Measurements from ENCODE around the gene LDB1.

The LDB1 gene

DNA sequence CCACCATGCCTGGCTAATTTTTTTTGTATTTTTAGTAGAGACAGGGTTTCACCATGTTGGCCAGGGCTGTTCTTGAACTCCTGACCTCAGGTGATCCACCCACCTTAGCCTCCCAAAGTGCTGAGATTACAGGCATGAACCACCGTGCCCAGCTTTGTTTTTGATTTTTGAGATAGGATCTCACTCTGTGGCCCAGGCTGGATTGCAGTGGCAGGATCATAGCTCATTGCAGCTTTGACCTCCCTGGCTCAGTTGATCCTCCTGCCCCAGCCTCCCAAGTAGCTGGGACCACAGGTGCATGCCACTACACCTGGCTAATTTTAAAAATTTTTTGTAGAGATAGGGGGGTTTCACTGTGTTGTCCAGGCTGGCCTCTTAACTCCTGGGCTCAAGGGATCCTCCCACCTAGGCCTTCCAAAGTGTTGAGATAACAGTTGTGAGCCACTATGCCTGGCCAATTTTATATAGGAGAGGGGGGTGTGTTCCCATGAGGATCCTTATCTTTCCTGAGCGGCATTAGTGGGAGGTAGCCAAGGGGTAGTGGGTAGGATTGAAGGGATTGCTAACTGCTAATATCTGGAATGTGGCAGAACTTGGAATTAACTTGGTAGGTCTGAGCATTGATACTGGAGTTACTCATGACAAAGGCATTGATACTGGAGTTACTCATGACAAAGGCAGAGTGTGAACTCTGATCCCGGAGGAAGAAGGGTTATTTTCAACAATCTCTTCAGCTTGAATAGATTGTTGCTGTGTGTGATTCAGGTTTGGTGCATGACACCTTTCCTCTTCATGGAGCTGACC, 31.0 kb upstream of the LDB1 start:
- no peak overlapping the region for H2BK120ac ChIP-seq (ENCODE audit: low read depth, low read length)
- peaks cover 37% of the 10 kb centered on the region for H3K79me2 ChIP-seq (ENCODE audit: control insufficient read depth, insufficient read depth, low read length)
- H3K18ac ChIP-seq (ENCODE audit: low read length) = no peak overlapping the region
- no peak overlapping the region for H3K23ac ChIP-seq (ENCODE audit: low read length)
- no peak overlapping the region for H2AK5ac ChIP-seq (ENCODE audit: low read length)
- H3K4ac ChIP-seq (ENCODE audit: low read depth, low read length) = no peak overlapping the region
- no peak overlapping the region for H3K4me3 ChIP-seq (ENCODE audit: low read length)
- H3K27ac ChIP-seq (ENCODE audit: low read depth, low read length) = peak overlapping the region; percentile 52
- H4K5ac ChIP-seq (ENCODE audit: low read length) = peak overlapping the region; percentile 59
- H3K4me1 ChIP-seq (ENCODE audit: control insufficient read depth, low read depth, low read length) = peaks cover 4% of the 10 kb centered on the region
- H3K4me2 ChIP-seq (ENCODE audit: low read length) = peak overlapping the region; percentile 49
- no peak overlapping the region for H2BK15ac ChIP-seq (replicated peaks; ENCODE audit: low read depth)
- no peaks in the 10 kb centered on the region for H3K27me3 ChIP-seq (ENCODE audit: insufficient read depth, low read length, poor library complexity)
- H3K9ac ChIP-seq (ENCODE audit: low read length) = peak overlapping the region; percentile 74
- no peak overlapping the region for H4K8ac ChIP-seq (ENCODE audit: low read depth, low read length)
- peaks cover 6% of the 10 kb centered on the region for H3K36me3 ChIP-seq (ENCODE audit: control insufficient read depth, insufficient read depth, low read length)
- H3K79me1 ChIP-seq (ENCODE audit: low read length) = peaks cover 2% of the 10 kb centered on the region
- DNase-seq = peak; percentile 81
- H3K56ac ChIP-seq (ENCODE audit: low read length) = peak overlapping the region; percentile 90
- H2BK5ac ChIP-seq (ENCODE audit: low read length) = peak overlapping the region; percentile 29
- WGBS (ENCODE audit: extremely low coverage, insufficient coverage, low lambda C conversion rate) = no CpG with 5 or more reads among the region's 3 CpGs

DNA sequence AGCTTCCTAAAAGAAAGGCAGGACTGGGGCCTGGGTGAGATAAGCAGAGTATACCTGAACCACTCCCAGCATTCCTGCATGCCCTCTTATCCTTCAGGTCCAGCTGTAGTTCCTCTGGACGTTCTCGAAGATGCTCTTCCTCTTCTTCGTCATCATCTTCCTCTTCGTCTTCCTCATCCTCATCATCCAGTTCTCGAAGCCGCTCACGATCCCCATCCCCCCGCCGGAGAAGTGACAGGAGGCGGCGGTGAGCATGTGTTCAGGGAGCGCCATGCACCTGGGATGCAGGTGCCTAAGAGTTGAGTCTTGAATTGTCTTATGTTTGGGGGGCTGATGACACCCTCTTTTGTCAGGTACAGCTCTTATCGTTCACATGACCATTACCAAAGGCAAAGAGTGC, 28.1 kb upstream of the LDB1 start:
- H4K5ac ChIP-seq (ENCODE audit: low read length) = no peak overlapping the region
- no peak overlapping the region for H3K27ac ChIP-seq (ENCODE audit: low read depth, low read length)
- peaks cover 13% of the 10 kb centered on the region for H3K79me2 ChIP-seq (ENCODE audit: control insufficient read depth, insufficient read depth, low read length)
- H3K36me3 ChIP-seq (ENCODE audit: control insufficient read depth, insufficient read depth, low read length) = peaks cover 13% of the 10 kb centered on the region
- no peak overlapping the region for H3K9ac ChIP-seq (ENCODE audit: low read length)
- DNase-seq = no peak
- H2BK15ac ChIP-seq (replicated peaks; ENCODE audit: low read depth) = no peak overlapping the region
- no peak overlapping the region for H3K4me2 ChIP-seq (ENCODE audit: low read length)
- no CpG with 5 or more reads among the region's 13 CpGs for WGBS (ENCODE audit: extremely low coverage, insufficient coverage, low lambda C conversion rate)
- H2BK5ac ChIP-seq (ENCODE audit: low read length) = no peak overlapping the region
- no peak overlapping the region for H2BK120ac ChIP-seq (ENCODE audit: low read depth, low read length)
- H3K79me1 ChIP-seq (ENCODE audit: low read length) = peaks cover 7% of the 10 kb centered on the region
- no peak overlapping the region for H3K4ac ChIP-seq (ENCODE audit: low read depth, low read length)
- H3K18ac ChIP-seq (ENCODE audit: low read length) = no peak overlapping the region
- H3K4me3 ChIP-seq (ENCODE audit: low read length) = no peak overlapping the region
- H2AK5ac ChIP-seq (ENCODE audit: low read length) = no peak overlapping the region
- peaks cover 4% of the 10 kb centered on the region for H3K4me1 ChIP-seq (ENCODE audit: control insufficient read depth, low read depth, low read length)
- no peak overlapping the region for H3K56ac ChIP-seq (ENCODE audit: low read length)
- H3K27me3 ChIP-seq (ENCODE audit: insufficient read depth, low read length, poor library complexity) = no peaks in the 10 kb centered on the region
- no peak overlapping the region for H3K23ac ChIP-seq (ENCODE audit: low read length)
- H4K8ac ChIP-seq (ENCODE audit: low read depth, low read length) = no peak overlapping the region

DNA sequence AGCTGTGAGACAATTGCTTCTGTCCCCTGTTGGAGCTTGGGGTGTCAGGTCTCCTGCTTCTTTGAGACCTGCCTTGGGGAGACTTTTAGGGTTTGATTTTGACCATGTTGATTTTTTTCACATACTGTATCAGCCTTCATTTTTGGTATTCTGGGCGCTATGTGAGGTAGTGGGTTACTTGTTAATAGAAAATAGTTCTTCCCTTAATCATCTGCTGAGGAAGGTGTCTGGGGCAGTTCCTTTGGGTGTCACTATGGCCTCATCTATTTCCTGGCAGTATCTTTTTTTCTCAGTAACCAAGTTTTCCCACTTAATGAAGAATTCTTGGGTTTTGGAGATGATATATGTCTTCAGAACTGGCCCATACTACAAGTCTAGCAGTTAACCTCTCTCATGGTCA, 27.4 kb upstream of the LDB1 start:
- H3K18ac ChIP-seq (ENCODE audit: low read length) = no peak overlapping the region
- H3K4me3 ChIP-seq (ENCODE audit: low read length) = no peak overlapping the region
- no peak overlapping the region for H3K27ac ChIP-seq (ENCODE audit: low read depth, low read length)
- H3K56ac ChIP-seq (ENCODE audit: low read length) = no peak overlapping the region
- H3K9ac ChIP-seq (ENCODE audit: low read length) = no peak overlapping the region
- no peak overlapping the region for H4K8ac ChIP-seq (ENCODE audit: low read depth, low read length)
- no peak overlapping the region for H2AK5ac ChIP-seq (ENCODE audit: low read length)
- H3K36me3 ChIP-seq (ENCODE audit: control insufficient read depth, insufficient read depth, low read length) = peaks cover 19% of the 10 kb centered on the region
- peaks cover 4% of the 10 kb centered on the region for H3K4me1 ChIP-seq (ENCODE audit: control insufficient read depth, low read depth, low read length)
- no CpG with 5 or more reads among the region's 1 CpG for WGBS (ENCODE audit: extremely low coverage, insufficient coverage, low lambda C conversion rate)
- H2BK5ac ChIP-seq (ENCODE audit: low read length) = no peak overlapping the region
- DNase-seq = no peak
- no peak overlapping the region for H4K5ac ChIP-seq (ENCODE audit: low read length)
- no peak overlapping the region for H3K4me2 ChIP-seq (ENCODE audit: low read length)
- H3K23ac ChIP-seq (ENCODE audit: low read length) = no peak overlapping the region
- no peaks in the 10 kb centered on the region for H3K27me3 ChIP-seq (ENCODE audit: insufficient read depth, low read length, poor library complexity)
- peaks cover 8% of the 10 kb centered on the region for H3K79me2 ChIP-seq (ENCODE audit: control insufficient read depth, insufficient read depth, low read length)
- no peak overlapping the region for H2BK120ac ChIP-seq (ENCODE audit: low read depth, low read length)
- H3K79me1 ChIP-seq (ENCODE audit: low read length) = peaks cover 11% of the 10 kb centered on the region
- H2BK15ac ChIP-seq (replicated peaks; ENCODE audit: low read depth) = no peak overlapping the region
- no peak overlapping the region for H3K4ac ChIP-seq (ENCODE audit: low read depth, low read length)

DNA sequence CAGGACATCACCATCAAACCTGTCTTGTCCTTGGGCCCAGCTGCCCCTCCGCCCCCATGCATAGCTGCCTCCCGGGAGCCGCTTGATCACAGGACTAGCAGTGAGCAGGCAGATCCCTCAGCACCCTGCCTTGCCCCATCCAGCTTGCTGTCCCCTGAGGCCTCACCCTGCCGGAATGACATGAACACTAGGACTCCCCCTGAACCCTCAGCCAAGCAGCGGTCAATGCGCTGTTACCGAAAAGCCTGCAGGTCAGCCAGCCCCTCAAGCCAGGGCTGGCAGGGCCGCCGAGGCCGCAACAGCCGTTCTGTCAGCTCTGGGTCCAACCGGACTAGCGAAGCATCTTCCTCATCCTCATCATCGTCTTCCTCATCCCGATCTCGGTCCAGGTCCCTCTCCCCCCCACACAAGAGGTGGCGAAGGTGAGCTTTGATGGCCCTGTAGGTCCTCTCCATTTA, 26.8 kb upstream of the LDB1 start:
- H3K4me3 ChIP-seq (ENCODE audit: low read length) = no peak overlapping the region
- H2BK5ac ChIP-seq (ENCODE audit: low read length) = no peak overlapping the region
- no CpG with 5 or more reads among the region's 17 CpGs for WGBS (ENCODE audit: extremely low coverage, insufficient coverage, low lambda C conversion rate)
- H4K5ac ChIP-seq (ENCODE audit: low read length) = no peak overlapping the region
- H3K9ac ChIP-seq (ENCODE audit: low read length) = no peak overlapping the region
- H3K4ac ChIP-seq (ENCODE audit: low read depth, low read length) = no peak overlapping the region
- H3K36me3 ChIP-seq (ENCODE audit: control insufficient read depth, insufficient read depth, low read length) = peaks cover 19% of the 10 kb centered on the region
- no peak overlapping the region for H3K4me2 ChIP-seq (ENCODE audit: low read length)
- H3K79me1 ChIP-seq (ENCODE audit: low read length) = peaks cover 11% of the 10 kb centered on the region
- no peak overlapping the region for H3K18ac ChIP-seq (ENCODE audit: low read length)
- H3K79me2 ChIP-seq (ENCODE audit: control insufficient read depth, insufficient read depth, low read length) = peaks cover 4% of the 10 kb centered on the region
- no peak overlapping the region for H3K56ac ChIP-seq (ENCODE audit: low read length)
- peaks cover 4% of the 10 kb centered on the region for H3K4me1 ChIP-seq (ENCODE audit: control insufficient read depth, low read depth, low read length)
- no peak overlapping the region for H4K8ac ChIP-seq (ENCODE audit: low read depth, low read length)
- no peak for DNase-seq
- no peak overlapping the region for H2AK5ac ChIP-seq (ENCODE audit: low read length)
- no peak overlapping the region for H2BK15ac ChIP-seq (replicated peaks; ENCODE audit: low read depth)
- H3K23ac ChIP-seq (ENCODE audit: low read length) = no peak overlapping the region
- H3K27me3 ChIP-seq (ENCODE audit: insufficient read depth, low read length, poor library complexity) = no peaks in the 10 kb centered on the region
- no peak overlapping the region for H2BK120ac ChIP-seq (ENCODE audit: low read depth, low read length)
- H3K27ac ChIP-seq (ENCODE audit: low read depth, low read length) = no peak overlapping the region

DNA sequence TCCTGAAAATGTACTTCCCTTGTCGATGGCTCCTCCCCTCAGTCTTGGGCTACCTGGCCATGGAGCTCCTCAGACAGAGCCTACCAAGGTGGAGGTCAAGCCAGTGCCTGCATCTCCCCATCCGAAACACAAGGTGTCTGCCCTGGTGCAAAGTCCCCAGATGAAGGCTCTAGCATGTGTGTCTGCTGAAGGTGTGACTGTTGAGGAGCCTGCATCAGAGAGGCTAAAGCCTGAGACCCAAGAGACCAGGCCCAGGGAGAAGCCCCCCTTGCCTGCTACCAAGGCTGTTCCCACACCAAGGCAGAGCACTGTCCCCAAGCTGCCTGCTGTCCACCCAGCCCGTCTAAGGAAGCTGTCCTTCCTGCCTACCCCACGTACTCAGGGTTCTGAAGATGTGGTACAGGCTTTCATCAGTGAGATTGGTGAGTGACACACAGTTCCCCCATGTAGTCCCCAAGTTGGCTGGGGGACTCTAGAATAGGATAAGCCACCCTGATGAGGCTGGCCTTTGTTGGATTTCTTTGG, 21.5 kb upstream of the LDB1 start:
- Histone ChIP-seq H3K27me3 (ENCODE audit: insufficient read depth, low read length, poor library complexity) (no peaks in the 10 kb centered on the region), H4K8ac (ENCODE audit: low read depth, low read length) (no peak overlapping the region), H3K4me1 (ENCODE audit: control insufficient read depth, low read depth, low read length) (no peaks in the 10 kb centered on the region), H3K36me3 (ENCODE audit: control insufficient read depth, insufficient read depth, low read length) (peaks cover 44% of the 10 kb centered on the region), H4K5ac (ENCODE audit: low read length) (no peak overlapping the region), H3K18ac (ENCODE audit: low read length) (no peak overlapping the region), H3K79me1 (ENCODE audit: low read length) (peaks cover 40% of the 10 kb centered on the region), H2BK120ac (ENCODE audit: low read depth, low read length) (no peak overlapping the region), H3K23ac (ENCODE audit: low read length) (no peak overlapping the region), H3K27ac (ENCODE audit: low read depth, low read length) (no peak overlapping the region), H3K4me2 (ENCODE audit: low read length) (no peak overlapping the region), H2AK5ac (ENCODE audit: low read length) (no peak overlapping the region), H2BK15ac (replicated peaks; ENCODE audit: low read depth) (no peak overlapping the region), H3K4me3 (ENCODE audit: low read length) (no peak overlapping the region), H3K9ac (ENCODE audit: low read length) (no peak overlapping the region), H3K56ac (ENCODE audit: low read length) (no peak overlapping the region), H3K4ac (ENCODE audit: low read depth, low read length) (no peak overlapping the region), H2BK5ac (ENCODE audit: low read length) (no peak overlapping the region), H3K79me2 (ENCODE audit: control insufficient read depth, insufficient read depth, low read length) (peaks cover 57% of the 10 kb centered on the region)
- WGBS (ENCODE audit: extremely low coverage, insufficient coverage, low lambda C conversion rate) = no CpG with 5 or more reads among the region's 4 CpGs
- DNase-seq = no peak

All from mesendoderm (in vitro differentiated cells).